Colonic mucosa (tissue), 4 donors: ENCODE data around the gene MSL3. TPM values are rescaled to one million over a fixed set of nuclear protein-coding genes. Genes with fewer than 3 reads are reported as not detected.

Experiments used
- DNase-seq: peaks from one replicate; pipeline ENCODE4 v3.0.0-alpha.2; 2020
- H3K27ac ChIP-seq: fragments of 200-600 bp; one replicate; pipeline ENCODE4 v1.8.0; 2021
- H3K27me3 ChIP-seq: fragments of 200-600 bp; one replicate; pipeline ENCODE4 v1.8.0; 2021
- H3K36me3 ChIP-seq: fragments of 200-600 bp; one replicate; pipeline ENCODE4 v1.8.0; 2021
- H3K4me1 ChIP-seq: fragments of 200-600 bp; one replicate; pipeline ENCODE4 v1.8.0; 2021; ENCODE audit warnings: mild to moderate bottlenecking
- H3K4me3 ChIP-seq: fragments of 200-600 bp; one replicate; pipeline ENCODE4 v1.8.0; 2021
- H3K9ac ChIP-seq, 2 donors: one replicate each; pipeline ENCODE4 v1.7.0; 2013; ENCODE audit warnings: control low read depth in 2 of 2, low read depth in 2 of 2, low read length in 2 of 2
- H3K9me3 ChIP-seq: fragments of 200-600 bp; one replicate; pipeline ENCODE4 v1.8.0; 2021
- CTCF ChIP-seq: fragments of 200-600 bp; IDR thresholded peaks from one replicate; pipeline ENCODE4 v1.8.0; 2022; ENCODE audit warnings: antibody characterized with exemption, mild to moderate bottlenecking
- intact Hi-C: fragments of 100-400 bp; cut with DNase I; formaldehyde crosslinking; loops from one replicate; pipeline ENCODE4 v1.14.1; 2022
- total RNA-seq, 2 donors: library from RNA; stranded (reverse); fragmentation: NEBNext Ultra II Directional in 1 of 2; extraction: Animal tissue kit (Norgen Biotek cat#: 25700) in 1 of 2; gene quantifications; one replicate each; pipeline ENCODE4 v1.2.1, GENCODE V29; 2021
- donor health status: healthy.
- donor health status: DM: no; HTN: no; CAD: no.
- donor health status: DM: no; HTN: no; CAD: no.

The MSL3 gene
- total RNA-seq, 2 donors from 2014 or later = 15.3 to 16.5 TPM

GRCh38 chrX:11733614-11734013, 24.4 kb upstream of the MSL3 start:
- no peaks in the 10 kb centered on the region for H3K4me1 ChIP-seq
- no peak for TF ChIP-seq CTCF
- DNase-seq = no peak
- no peak overlapping the region for H3K27ac ChIP-seq
- peaks cover 4% of the 10 kb centered on the region for H3K27me3 ChIP-seq
- H3K9ac ChIP-seq = no peak overlapping the region
- no peaks in the 10 kb centered on the region for H3K9me3 ChIP-seq
- intact Hi-C loops = no loop called here
- H3K36me3 ChIP-seq = no peaks in the 10 kb centered on the region
- H3K4me3 ChIP-seq = no peak overlapping the region

GRCh38 chrX:11739776-11740175, 18.3 kb upstream of the MSL3 start:
- Histone ChIP-seq H3K36me3 (no peaks in the 10 kb centered on the region), H3K9me3 (no peaks in the 10 kb centered on the region), H3K4me1 (no peaks in the 10 kb centered on the region), H3K27ac (no peak overlapping the region), H3K27me3 (peaks cover 4% of the 10 kb centered on the region), H3K4me3 (no peak overlapping the region), H3K9ac (no peak overlapping the region)
- no peak for DNase-seq
- intact Hi-C loops = no loop called here
- TF ChIP-seq CTCF = no peak

GRCh38 chrX:11740794-11741193, 17.2 kb upstream of the MSL3 start:
- Histone ChIP-seq H3K4me1 (no peaks in the 10 kb centered on the region), H3K9me3 (no peaks in the 10 kb centered on the region), H3K27me3 (peaks cover 4% of the 10 kb centered on the region), H3K4me3 (no peak overlapping the region), H3K27ac (no peak overlapping the region), H3K36me3 (no peaks in the 10 kb centered on the region), H3K9ac (no peak overlapping the region)
- no peak for DNase-seq
- intact Hi-C loops = no loop called here
- TF ChIP-seq CTCF = no peak

DNA sequence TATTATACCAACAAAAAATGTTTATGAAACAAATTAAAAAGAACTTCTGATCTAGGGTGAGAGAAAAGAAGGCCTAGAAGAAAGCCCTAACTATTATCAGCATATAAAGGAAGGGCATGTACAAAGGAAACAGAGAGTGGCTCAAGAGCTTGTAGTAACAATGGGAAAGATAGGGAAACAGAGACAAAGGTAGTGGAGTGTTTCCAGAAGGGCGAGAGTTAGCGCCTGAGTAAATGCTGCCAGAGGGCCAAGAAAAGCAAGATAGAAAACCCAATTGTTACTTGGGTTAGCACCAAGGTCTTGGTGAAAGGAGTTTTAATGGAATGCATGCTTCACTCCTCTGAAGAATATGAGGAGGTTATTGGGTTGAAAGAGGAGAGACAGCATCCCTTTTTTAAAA, 16.5 kb upstream of the MSL3 start:
- TF ChIP-seq CTCF = no peak
- no peak overlapping the region for H3K27ac ChIP-seq
- intact Hi-C loops = no loop called here

DNA sequence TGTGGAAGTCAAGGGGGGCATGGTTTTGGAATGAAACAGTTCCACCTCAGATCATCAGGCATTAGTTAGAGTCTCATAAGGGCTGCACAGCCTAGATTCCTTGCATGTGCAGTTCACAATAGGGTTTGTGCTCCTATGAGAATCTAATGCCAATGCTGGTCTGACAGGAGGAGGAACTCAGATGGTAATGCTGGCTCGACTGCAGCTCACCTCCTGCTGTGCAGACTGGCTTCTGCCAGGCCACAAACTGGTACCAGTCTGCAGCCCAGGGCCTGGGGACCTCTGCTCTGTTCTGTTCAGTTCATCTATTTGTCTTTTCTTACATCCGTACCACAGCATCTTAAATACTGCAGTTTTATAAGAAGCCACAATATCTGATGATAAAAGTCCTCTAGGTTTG, 12.2 kb upstream of the MSL3 start:
- intact Hi-C loops = no loop called here

More for the DNA sequence above, 16.5 kb upstream of the MSL3 start:
- no peaks in the 10 kb centered on the region for H3K36me3 ChIP-seq
- no peak overlapping the region for H3K4me3 ChIP-seq
- peaks cover 4% of the 10 kb centered on the region for H3K27me3 ChIP-seq
- H3K9ac ChIP-seq = no peak overlapping the region
- H3K4me1 ChIP-seq = no peaks in the 10 kb centered on the region
- DNase-seq = no peak
- H3K9me3 ChIP-seq = no peaks in the 10 kb centered on the region

More for the DNA sequence above, 12.2 kb upstream of the MSL3 start:
- TF ChIP-seq CTCF = no peak
- Histone ChIP-seq H3K27ac (no peak overlapping the region), H3K36me3 (no peaks in the 10 kb centered on the region), H3K4me3 (no peak overlapping the region), H3K27me3 (no peaks in the 10 kb centered on the region), H3K4me1 (no peaks in the 10 kb centered on the region), H3K9ac (no peak overlapping the region), H3K9me3 (no peaks in the 10 kb centered on the region)
- DNase-seq = no peak
